HG03135 (cell line): ENCODE measurements around the gene LSAMP.

ENCODE experiments used
- ATAC-seq: cut with Tn5 transposase; IDR thresholded peaks from one replicate; pipeline ENCODE4 v1.9.1; 2021; ENCODE audit warnings: mild to moderate bottlenecking, moderate library complexity; ENCODE audit not compliant: unreplicated experiment

Gene LSAMP

GRCh38 chr3:115986555-115987207 lies 458.6 kb downstream of the LSAMP start:
- no peak for ATAC-seq

- ATAC-seq = no peak
These were observed 462.7 kb downstream of the LSAMP start for GRCh38 chr3:115982629-115983028.

DNA sequence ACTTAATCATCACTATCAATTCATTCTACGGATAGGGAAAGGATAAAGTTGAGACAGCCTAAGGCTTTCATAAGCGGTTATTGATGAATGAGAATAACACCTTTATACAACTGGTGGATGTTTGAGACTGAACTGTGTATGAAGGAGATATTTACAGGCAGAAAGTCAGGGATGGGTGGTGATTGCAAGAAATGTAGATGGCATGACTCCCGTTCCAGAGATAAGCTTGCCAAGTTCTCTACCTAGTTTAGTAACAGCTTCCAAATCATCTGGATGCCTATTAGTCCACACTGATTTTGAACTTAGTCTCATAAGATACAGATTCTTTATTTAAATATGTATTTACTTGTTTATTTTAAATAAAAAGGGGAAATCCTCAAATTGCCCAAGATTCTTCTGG lies 463.2 kb downstream of the LSAMP start:
- ATAC-seq = no peak

GRCh38 chr3:115980709-115981108 lies 464.6 kb downstream of the LSAMP start:
- no peak for ATAC-seq

DNA sequence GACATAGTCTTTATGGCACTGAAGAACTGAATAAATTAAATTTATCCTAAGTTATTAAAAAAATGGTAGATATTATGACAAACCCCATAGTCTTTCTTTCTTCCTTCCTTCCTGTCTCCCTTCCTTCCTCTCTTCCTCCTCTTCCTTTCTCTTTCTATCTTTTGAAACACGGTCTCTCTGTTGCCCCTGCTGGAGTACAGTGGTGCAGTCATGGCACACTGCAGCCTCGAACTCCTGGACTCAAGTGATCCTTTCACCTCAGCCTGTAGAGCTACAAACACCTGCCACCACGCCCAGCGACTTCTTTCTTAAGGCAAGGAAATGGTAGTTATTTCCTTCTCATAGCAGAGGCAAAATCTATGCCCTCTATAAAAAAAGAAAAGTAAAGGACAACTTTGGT lies 467.4 kb downstream of the LSAMP start:
- no peak for ATAC-seq

DNA sequence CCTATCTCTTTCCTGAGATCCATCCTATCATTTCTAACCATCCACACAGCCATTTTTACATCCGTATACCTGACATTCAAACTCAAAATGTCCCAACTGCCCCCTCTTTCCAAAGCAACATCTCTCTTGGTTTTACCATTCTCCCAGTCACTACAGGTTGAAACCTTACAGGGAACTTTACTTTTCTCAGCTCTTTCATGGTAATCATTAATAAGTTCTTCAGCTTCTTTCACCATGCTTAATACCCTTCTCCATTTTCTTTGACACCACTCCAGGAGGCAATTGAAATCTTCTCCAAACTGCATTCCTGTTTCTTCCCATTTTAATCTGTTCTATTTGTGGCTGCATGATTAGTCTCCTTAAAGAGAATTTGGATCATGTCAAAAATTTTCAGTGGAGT lies 469.5 kb downstream of the LSAMP start:
- no peak for ATAC-seq

- no peak for ATAC-seq
These were observed 469.9 kb downstream of the LSAMP start for GRCh38 chr3:115975353-115975752.

GRCh38 chr3:115974940-115975339 lies 470.3 kb downstream of the LSAMP start:
- ATAC-seq = no peak

DNA sequence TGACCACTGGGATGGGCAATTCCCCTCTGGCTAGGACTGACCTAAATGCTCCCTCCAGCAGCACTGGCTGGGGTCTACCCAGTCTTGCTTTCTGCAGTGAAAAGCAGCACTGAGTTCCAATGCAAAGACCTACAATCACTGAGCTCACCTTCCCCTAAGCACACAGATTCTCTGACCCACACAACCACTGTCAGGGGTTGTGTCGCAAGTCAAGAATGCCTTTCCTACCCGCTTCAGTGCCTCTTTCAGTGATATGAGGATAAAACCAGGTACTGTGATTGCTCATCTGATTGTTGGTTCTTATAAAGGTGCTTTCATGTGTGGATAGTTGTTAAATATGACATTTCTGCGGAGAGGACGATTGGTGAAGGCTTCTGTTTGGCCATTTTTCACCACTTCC lies 476.4 kb downstream of the LSAMP start:
- no peak for ATAC-seq

GRCh38 chr3:115961380-115961779 lies 483.9 kb downstream of the LSAMP start:
- ATAC-seq = no peak

DNA sequence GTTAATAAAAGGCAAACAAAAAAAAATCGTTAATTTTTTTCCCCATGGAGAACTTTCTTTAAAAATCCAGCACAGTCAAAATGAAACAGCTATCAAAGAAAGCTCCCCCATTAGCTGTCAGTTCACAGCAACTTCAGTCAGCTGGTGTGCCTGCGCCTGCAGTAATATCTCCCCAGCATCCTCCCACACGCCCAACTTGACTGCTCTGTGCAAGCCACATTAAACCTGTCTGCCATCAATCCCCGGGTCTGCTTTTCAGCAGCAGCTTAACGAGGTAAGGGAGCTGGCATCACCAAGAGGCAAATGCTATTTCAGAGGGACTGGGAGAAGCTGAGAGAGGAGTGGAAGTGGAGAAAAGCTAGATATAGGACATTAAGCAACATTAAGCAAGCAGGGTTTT lies 484.5 kb downstream of the LSAMP start:
- ATAC-seq = no peak

DNA sequence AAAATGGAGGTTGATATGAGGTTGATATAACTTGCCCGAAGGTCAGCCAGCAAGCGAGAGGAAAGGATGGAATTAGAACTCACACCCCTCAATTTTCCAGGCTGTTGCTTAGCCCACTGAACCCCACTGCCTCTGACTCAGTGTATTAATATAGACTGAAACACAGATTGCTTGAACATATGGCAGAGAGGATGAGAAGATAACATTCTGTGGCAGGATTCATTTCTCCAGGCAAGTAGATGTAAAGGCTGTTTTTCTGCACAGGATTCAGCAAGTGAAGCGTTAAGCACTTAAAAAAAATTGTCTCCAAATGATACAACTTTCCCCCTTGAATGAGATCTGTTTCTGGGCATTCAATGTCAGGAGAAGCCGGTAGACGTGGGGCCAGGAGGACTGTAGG lies 486.8 kb downstream of the LSAMP start:
- ATAC-seq = no peak

DNA sequence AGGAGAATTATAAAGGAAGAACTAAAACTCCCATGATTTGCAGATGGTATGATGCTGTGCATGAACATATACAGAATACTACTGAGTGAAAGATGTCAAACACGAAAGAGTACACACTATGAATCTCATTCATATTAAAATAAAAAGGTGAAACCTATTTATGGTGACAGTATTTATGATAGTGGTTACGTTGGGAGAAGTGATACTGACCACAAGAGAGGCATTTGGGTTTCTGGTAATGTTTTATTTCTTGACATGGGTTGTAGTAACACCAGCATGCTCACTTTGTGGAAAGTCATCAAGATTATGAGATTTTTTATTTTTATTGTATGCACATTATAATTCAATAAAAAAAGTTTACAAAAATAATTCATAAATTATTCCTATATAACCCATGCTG lies 498.0 kb downstream of the LSAMP start:
- ATAC-seq = no peak

GRCh38 chr3:115943579-115943978 lies 501.7 kb downstream of the LSAMP start:
- no peak for ATAC-seq

DNA sequence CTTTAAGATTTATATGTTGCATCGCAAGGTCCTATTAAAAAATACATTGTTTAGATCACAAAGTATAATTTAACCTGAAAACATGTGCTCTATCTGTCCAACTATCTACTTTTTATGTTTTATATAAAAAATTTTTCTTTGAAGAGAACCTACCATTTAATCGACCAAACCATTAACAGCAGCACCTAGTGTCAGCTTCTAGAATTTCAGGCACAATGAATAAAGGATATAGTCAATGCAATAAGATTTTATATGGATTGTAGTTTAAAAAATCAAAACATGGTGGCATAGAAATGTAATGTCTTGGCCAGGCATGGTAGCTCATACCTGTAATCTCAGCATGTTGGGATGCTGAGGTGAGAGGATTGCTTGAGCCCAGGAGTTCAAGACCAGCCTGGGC lies 508.2 kb downstream of the LSAMP start:
- no peak for ATAC-seq

DNA sequence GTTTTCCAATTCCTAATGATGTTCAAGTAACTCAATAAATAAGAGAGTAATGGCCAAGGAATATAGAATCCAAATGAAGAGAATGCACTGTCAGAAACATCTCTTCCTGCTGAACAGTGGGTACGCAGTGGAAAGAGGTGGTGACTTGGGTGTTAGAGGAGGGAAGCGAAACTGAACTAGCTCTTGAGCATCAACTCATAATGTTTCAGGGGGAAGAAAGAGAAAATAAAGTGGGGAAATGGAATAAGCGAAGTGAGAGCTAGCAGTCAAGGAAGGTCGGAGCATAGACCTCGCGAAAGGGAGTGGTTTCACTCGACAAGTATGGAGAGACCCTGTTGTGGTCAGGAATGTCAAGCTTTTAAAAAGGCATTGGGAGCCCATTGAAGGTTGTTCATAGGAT lies 512.5 kb downstream of the LSAMP start:
- no peak for ATAC-seq

- ATAC-seq = no peak
These were observed 513.7 kb downstream of the LSAMP start for GRCh38 chr3:115931581-115931980.

- no peak for ATAC-seq
These were observed 514.4 kb downstream of the LSAMP start for GRCh38 chr3:115930922-115931321.

- ATAC-seq = no peak
These were observed 515.1 kb downstream of the LSAMP start for GRCh38 chr3:115930168-115930567.

DNA sequence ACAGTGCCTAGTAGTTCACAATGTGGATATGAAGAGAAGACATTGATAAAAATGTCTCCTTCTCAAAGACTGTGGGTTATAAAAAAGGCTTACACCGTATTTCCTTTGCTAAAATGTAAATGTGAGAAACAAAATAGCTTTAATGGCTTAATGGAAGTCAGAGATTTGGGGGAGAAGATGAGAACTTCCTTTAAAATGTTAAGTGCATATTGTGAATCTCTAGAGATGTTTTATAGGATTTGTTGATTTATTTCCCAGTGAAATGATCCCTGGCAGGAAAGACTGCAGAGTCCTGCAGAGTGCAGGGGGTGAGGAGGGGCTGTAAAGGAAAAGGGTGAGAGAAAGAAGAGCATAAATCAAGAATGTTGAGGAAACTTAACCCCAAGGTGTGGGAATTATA lies 516.9 kb downstream of the LSAMP start:
- no peak for ATAC-seq

GRCh38 chr3:115927197-115927596 lies 518.1 kb downstream of the LSAMP start:
- no peak for ATAC-seq

DNA sequence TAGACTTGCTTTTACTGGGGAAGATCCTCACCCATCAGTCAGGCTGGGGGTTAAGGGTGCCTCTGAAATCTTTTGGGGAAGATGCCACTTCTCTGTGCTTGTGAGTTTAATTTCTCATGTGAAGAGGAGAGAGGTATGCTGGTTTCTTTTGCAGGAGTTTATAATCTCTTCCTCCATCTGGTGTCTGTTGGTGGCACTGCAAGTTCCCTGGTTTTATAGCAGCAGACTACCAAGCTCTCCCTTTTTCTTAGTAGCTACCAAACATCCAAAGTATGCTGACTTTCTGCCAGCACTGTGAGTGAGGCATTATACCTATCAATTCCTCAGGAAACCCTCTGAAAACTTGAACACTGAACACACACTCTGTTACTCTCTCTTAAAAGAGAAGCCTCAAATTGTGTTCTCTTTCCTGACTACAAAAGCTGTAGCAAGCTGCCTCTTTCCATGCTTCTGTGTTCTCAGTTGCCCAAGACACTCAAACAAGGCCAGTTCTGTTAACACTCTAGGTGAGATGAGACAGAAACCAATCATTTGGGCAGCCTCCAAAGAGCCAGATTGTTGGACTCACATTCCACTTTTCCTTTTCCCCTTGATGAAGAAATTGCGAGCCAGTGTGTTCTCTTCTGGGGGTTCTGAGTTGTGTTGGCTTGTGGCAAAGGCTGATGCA lies 522.5 kb downstream of the LSAMP start:
- ATAC-seq = no peak

DNA sequence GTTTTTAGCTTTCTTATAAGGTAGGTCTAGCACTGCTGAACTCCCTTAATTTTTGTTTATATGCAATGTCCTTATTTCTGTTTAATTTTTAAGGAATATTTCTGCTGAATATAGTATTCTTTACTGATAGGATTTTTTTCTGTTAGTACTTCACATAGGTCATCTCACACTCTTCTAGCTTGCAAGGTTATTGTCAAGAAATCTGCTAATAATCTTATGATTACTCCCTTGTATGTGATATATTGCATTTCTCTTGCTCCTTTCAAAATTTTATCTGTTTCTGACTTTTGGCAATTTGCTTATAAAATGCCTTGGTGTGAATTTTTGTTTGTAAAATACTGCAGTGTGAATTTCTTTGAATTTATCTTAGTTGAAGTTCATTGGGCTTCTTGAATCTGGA lies 523.6 kb downstream of the LSAMP start:
- ATAC-seq = no peak
